ENCODE results near the gene SLC36A1. TPM values are rescaled to one million over a fixed set of nuclear protein-coding genes. Genes with fewer than 3 reads are reported as not detected.

The SLC36A1 gene
- total and polyA plus RNA-seq, 2 of the 8 experiments (the other 6 are each of a cell fraction or from before 2014, with no cell fraction given) = 6.6 to 9.6 TPM

DNA sequence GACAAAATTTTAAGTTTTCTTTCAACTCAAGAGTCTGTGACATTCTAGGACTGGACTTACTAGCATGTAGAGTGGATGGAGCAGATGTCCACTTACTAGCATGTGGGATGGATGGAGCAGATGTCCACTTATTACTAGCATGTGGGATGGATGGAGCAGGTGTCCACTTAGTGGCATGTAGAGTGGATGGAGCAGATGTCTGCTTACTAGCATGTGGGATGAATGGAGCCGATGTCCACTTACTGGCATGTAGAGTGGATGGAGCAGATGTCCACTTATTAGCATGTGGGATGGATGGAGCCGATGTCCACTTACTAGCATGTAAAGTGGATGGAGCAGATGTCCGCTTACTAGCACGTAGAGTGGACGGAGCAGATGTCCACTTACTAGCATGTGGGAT lies 2.4 kb downstream of the SLC36A1 start (continued):
- TF ChIP-seq, protein P1, sequence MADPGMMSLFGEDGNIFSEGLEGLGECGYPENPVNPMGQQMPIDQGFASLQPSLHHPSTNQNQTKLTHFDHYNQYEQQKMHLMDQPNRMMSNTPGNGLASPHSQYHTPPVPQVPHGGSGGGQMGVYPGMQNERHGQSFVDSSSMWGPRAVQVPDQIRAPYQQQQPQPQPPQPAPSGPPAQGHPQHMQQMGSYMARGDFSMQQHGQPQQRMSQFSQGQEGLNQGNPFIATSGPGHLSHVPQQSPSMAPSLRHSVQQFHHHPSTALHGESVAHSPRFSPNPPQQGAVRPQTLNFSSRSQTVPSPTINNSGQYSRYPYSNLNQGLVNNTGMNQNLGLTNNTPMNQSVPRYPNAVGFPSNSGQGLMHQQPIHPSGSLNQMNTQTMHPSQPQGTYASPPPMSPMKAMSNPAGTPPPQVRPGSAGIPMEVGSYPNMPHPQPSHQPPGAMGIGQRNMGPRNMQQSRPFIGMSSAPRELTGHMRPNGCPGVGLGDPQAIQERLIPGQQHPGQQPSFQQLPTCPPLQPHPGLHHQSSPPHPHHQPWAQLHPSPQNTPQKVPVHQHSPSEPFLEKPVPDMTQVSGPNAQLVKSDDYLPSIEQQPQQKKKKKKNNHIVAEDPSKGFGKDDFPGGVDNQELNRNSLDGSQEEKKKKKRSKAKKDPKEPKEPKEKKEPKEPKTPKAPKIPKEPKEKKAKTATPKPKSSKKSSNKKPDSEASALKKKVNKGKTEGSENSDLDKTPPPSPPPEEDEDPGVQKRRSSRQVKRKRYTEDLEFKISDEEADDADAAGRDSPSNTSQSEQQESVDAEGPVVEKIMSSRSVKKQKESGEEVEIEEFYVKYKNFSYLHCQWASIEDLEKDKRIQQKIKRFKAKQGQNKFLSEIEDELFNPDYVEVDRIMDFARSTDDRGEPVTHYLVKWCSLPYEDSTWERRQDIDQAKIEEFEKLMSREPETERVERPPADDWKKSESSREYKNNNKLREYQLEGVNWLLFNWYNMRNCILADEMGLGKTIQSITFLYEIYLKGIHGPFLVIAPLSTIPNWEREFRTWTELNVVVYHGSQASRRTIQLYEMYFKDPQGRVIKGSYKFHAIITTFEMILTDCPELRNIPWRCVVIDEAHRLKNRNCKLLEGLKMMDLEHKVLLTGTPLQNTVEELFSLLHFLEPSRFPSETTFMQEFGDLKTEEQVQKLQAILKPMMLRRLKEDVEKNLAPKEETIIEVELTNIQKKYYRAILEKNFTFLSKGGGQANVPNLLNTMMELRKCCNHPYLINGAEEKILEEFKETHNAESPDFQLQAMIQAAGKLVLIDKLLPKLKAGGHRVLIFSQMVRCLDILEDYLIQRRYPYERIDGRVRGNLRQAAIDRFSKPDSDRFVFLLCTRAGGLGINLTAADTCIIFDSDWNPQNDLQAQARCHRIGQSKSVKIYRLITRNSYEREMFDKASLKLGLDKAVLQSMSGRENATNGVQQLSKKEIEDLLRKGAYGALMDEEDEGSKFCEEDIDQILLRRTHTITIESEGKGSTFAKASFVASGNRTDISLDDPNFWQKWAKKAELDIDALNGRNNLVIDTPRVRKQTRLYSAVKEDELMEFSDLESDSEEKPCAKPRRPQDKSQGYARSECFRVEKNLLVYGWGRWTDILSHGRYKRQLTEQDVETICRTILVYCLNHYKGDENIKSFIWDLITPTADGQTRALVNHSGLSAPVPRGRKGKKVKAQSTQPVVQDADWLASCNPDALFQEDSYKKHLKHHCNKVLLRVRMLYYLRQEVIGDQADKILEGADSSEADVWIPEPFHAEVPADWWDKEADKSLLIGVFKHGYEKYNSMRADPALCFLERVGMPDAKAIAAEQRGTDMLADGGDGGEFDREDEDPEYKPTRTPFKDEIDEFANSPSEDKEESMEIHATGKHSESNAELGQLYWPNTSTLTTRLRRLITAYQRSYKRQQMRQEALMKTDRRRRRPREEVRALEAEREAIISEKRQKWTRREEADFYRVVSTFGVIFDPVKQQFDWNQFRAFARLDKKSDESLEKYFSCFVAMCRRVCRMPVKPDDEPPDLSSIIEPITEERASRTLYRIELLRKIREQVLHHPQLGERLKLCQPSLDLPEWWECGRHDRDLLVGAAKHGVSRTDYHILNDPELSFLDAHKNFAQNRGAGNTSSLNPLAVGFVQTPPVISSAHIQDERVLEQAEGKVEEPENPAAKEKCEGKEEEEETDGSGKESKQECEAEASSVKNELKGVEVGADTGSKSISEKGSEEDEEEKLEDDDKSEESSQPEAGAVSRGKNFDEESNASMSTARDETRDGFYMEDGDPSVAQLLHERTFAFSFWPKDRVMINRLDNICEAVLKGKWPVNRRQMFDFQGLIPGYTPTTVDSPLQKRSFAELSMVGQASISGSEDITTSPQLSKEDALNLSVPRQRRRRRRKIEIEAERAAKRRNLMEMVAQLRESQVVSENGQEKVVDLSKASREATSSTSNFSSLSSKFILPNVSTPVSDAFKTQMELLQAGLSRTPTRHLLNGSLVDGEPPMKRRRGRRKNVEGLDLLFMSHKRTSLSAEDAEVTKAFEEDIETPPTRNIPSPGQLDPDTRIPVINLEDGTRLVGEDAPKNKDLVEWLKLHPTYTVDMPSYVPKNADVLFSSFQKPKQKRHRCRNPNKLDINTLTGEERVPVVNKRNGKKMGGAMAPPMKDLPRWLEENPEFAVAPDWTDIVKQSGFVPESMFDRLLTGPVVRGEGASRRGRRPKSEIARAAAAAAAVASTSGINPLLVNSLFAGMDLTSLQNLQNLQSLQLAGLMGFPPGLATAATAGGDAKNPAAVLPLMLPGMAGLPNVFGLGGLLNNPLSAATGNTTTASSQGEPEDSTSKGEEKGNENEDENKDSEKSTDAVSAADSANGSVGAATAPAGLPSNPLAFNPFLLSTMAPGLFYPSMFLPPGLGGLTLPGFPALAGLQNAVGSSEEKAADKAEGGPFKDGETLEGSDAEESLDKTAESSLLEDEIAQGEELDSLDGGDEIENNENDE (IDR thresholded peaks at IDR 0.05; ENCODE audit: insufficient replicate concordance, low read length) = no peak
- TF ChIP-seq RNF2 (IDR thresholded peaks at IDR 0.05; ENCODE audit: borderline replicate concordance, low read depth, low read length, missing control alignments, poor library complexity, severe bottlenecking) = no peak
- TF ChIP-seq BACH1 (IDR thresholded peaks at IDR 0.05; ENCODE audit: low read length) = no peak
- TF ChIP-seq, protein P2, sequence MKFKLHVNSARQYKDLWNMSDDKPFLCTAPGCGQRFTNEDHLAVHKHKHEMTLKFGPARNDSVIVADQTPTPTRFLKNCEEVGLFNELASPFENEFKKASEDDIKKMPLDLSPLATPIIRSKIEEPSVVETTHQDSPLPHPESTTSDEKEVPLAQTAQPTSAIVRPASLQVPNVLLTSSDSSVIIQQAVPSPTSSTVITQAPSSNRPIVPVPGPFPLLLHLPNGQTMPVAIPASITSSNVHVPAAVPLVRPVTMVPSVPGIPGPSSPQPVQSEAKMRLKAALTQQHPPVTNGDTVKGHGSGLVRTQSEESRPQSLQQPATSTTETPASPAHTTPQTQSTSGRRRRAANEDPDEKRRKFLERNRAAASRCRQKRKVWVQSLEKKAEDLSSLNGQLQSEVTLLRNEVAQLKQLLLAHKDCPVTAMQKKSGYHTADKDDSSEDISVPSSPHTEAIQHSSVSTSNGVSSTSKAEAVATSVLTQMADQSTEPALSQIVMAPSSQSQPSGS (IDR thresholded peaks at IDR 0.05; ENCODE audit: low read length) = no peak
- TF ChIP-seq TAF1 (IDR thresholded peaks at IDR 0.05; ENCODE audit: low read depth, low read length) = no peak
- no peak for TF ChIP-seq JUND (IDR thresholded peaks at IDR 0.05; ENCODE audit: low read length)
